ENCODE results near the gene TAP2.
"Not testable (repeated sequence)": the region's sequence is repeated elsewhere in the genome, so short reads cannot be mapped to it uniquely, and the experiment has no call there.

TAP2 gene

DNA sequence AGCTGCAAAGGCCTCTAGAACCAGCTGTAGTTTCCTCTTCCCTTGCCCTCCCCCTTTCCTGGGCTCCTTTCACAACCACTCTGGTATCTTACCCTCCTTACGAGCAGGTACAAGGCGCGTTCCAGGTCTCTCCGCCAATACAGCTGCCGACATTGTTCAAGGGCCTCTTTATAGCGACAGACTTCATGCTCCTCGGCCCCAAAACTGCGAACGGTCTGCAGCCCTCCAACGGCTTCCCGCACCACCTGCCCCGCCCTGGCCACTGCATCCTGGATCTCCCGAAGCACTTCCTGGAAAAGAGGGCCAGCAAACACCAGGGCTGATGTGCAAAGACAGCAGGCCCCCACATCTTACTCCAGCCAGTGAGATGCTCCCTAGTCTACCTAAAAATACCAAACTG, 6.0 kb downstream of the TAP2 start:
- DNase-seq = no peak

- DNase-seq = no peak
Measured at GRCh38 chr6:32830936-32831335, 7.6 kb downstream of the TAP2 start.

DNA sequence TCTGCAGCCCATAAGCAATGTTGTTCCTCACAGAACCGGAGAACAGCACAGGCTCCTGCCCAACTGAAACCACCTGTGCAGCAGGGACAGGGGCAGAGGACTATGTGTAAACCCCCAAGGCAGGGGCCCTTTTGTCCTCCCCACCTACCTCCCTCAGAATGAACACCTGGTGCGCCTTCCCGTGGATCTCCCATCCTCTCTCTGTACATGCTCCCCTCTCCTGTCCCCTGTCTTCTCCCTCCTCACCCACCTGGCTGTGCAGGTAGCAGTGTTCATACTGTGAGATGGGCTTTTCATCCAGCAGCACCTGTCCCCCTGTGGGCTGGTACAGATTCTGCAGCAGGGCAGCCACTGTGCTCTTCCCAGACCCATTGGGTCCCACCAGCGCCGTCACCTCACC, 8.5 kb downstream of the TAP2 start:
- no peak for DNase-seq

- DNase-seq = no peak
Measured at GRCh38 chr6:32829495-32829894, 9.0 kb downstream of the TAP2 start.

- no peak for DNase-seq
Measured at GRCh38 chr6:32827025-32827424, 11.5 kb downstream of the TAP2 start.

- peak in 1 of 2 experiments; percentile 28 for DNase-seq
Measured at GRCh38 chr6:32825966-32826365, 12.6 kb downstream of the TAP2 start.

GRCh38 chr6:32819729-32820128, 18.8 kb downstream of the TAP2 start:
- DNase-seq = no peak

DNA sequence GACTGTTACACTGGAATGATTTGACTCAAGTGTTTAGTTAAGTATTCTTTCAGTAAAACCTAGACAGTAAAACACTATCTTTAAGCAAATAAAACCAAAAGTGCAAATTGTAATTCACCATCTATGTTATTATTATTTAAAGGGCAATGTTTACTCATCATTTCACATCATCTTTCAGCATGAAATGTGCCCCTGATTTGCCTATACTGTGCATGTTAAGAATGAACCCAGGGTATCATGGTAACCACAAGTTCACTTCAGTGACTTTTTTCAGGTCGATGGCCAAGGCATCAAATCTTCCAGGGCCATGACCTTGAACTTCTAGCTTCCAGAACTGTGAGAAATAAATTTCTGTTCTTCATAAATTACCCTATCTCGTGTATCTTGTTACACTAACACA, 19.7 kb downstream of the TAP2 start:
- no peak for DNase-seq

- peak in 1 of 2 experiments; percentile 20 for DNase-seq
Measured at GRCh38 chr6:32816746-32817204, 21.8 kb downstream of the TAP2 start, which contains the start of gene HLA-DOB. TSS of gene HLA-DOB (minus strand) at chr6:32817002. CDS start at chr6:32816951, 51 bp downstream.

- DNase-seq = no peak
Measured at GRCh38 chr6:32815996-32816395, 22.5 kb downstream of the TAP2 start.

- no peak for DNase-seq
Measured at GRCh38 chr6:32815115-32815514, 23.4 kb downstream of the TAP2 start.

- no peak for DNase-seq
Measured at GRCh38 chr6:32814145-32814544, 24.4 kb downstream of the TAP2 start.

DNA sequence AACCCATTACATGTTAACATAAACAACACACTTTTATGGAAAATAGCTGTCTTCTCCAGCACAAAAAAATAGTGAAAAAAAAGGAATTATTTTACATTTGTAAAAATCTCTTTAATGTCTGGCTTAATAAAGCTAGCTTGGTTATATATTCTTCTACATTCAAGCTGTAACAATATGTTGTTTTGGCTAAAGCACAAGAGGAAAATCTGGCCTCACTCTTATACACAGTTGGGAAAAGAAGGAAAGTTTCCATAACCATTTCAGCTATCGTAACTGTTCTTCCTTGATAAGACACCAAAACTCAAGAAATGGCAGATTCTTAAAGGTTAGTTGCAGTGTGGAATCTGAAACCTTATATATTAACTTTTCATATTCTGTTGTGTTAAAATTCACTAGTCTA, 29.4 kb downstream of the TAP2 start:
- no peak for DNase-seq

- no peak for DNase-seq
Measured at GRCh38 chr6:32807020-32807580, 31.4 kb downstream of the TAP2 start.

- DNase-seq = not testable (repeated sequence)
Measured at GRCh38 chr6:32805404-32805803, 33.1 kb downstream of the TAP2 start.

DNA sequence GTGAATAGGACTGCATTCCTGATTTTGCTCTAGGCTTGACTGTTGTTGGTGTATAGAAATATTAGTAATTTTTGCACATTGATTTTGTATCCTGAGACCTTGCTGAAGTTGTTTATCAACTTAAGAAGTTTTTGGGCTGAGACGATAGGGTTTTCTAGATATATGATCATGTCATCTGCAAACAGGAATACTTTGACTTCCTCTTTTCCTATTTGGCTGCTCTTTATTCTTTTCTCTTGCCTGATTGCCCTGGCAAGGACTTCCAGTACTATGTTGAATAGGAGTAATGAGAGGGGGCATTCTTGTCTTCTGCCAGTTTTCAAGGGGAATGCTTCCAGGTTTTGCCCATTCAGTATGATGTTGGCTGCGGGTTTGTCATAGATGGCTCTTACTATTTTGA, 35.1 kb downstream of the TAP2 start:
- no peak for DNase-seq

GRCh38 chr6:32799740-32800139, 38.8 kb downstream of the TAP2 start:
- DNase-seq = no peak

DNA sequence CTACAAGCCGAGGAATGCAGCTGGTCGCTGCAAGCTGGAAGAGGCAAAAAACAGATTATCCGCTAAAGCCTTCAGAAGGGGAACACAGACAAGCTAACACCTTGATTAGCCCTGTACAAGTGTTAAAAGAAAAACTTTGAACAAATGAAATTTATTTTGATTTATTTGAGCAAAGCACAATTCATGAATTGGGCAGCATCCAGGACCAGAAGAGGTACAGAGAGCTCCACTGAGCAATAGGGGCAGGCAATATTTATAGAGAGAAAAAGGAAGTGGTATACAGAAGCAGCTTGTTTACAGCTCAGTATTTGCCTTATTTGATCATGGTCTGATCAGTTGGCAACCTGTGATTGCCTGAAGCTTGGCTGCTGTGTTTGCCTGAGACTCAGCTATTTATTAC, 39.4 kb downstream of the TAP2 start:
- DNase-seq = no peak

- DNase-seq = peak in 1 of 2 experiments; percentile 31
Measured at GRCh38 chr6:32796848-32797776, 41.4 kb downstream of the TAP2 start.

GRCh38 chr6:32794510-32794909, 44.0 kb downstream of the TAP2 start:
- DNase-seq = no peak

DNA sequence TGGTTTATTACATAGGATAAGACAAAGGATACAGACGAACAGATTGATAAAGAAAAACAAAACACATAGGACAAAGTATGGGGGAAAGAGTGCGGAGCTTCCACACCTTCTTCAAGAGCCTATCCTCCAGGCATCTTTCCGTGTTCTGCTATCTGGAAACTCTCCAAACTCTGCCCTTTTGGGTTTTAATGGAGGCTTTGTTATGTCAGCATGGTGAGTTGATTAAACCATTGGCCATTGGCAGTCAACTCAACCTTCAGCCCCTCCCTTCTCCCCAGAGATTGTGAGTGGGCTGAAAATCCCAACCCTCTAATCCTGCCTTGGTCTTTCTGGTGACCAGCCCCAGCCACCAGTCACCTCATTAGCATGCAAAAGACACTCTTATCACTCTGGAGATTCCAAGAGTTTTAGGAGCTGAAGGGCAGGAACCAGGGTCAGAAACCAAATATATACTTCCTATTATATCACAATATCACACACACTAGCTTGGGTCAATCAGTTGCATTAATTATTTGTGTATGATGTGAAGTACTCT, 45.6 kb downstream of the TAP2 start:
- no peak for DNase-seq

GRCh38 chr6:32790306-32790705, 48.2 kb downstream of the TAP2 start:
- DNase-seq = no peak
